ENCODE data around the gene GALM.

The GALM gene

DNA sequence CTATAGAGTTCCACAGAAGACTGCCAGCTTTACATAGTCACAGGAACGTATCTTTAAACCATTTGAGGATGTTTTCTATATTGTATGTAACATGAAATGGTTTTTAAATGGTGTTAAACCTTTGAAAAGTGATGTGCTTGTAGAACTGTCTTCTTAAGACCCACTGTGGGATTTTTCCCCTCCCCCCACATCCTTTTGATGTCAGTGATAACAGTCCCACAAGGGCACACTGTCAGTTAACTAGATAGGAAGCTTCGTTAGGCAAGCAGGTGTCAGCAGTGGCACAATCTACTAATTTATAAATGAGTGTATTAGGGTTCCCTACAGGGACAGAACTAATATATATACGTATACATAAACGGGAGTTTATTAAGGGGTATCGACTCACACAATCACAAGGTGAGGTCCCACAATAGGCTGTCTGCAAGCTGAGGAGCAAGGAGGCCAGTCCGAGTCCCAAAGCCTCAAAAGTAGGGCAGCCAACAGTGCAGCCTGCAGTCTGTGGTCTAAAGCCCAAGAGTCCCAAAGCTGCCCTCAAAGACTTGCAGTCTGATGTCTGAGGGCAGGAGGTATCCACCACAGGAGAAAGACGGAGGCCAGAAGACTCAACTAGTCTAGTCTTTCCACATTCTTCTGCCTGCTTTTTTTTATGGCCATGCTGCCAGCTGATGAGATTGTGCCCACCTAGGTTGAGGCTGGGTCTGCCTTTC lies 39.4 kb upstream of the GALM start:
- Histone ChIP-seq H3K27me3 (ENCODE audit: low read depth, low read length) (peaks cover 47% of the 10 kb centered on the region), H3K9me3 (ENCODE audit: insufficient read depth, low read length) (no peaks in the 10 kb centered on the region), H3K4me2 (ENCODE audit: low read length) (no peak overlapping the region), H3K4me1 (ENCODE audit: low read length) (peaks cover 16% of the 10 kb centered on the region), H4K20me1 (ENCODE audit: insufficient read depth, low read length) (no peaks in the 10 kb centered on the region), H3K79me2 (ENCODE audit: low read length) (no peaks in the 10 kb centered on the region), H3K27ac (ENCODE audit: low read length) (no peak overlapping the region), H3K36me3 (replicated peaks; ENCODE audit: low read depth, low read length) (no peaks in the 10 kb centered on the region), H2AFZ (ENCODE audit: low read depth, low read length) (no peak overlapping the region), H3K4me3 (ENCODE audit: low read length) (no peak overlapping the region), H3K9ac (ENCODE audit: low read length) (no peak overlapping the region)
- no peak for TF ChIP-seq EZH2phosphoT487 (IDR thresholded peaks at IDR 0.05; ENCODE audit: low read depth)
- TF ChIP-seq, protein P1, sequence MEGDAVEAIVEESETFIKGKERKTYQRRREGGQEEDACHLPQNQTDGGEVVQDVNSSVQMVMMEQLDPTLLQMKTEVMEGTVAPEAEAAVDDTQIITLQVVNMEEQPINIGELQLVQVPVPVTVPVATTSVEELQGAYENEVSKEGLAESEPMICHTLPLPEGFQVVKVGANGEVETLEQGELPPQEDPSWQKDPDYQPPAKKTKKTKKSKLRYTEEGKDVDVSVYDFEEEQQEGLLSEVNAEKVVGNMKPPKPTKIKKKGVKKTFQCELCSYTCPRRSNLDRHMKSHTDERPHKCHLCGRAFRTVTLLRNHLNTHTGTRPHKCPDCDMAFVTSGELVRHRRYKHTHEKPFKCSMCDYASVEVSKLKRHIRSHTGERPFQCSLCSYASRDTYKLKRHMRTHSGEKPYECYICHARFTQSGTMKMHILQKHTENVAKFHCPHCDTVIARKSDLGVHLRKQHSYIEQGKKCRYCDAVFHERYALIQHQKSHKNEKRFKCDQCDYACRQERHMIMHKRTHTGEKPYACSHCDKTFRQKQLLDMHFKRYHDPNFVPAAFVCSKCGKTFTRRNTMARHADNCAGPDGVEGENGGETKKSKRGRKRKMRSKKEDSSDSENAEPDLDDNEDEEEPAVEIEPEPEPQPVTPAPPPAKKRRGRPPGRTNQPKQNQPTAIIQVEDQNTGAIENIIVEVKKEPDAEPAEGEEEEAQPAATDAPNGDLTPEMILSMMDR (IDR thresholded peaks at IDR 0.05; ENCODE audit: low read depth, low read length), result no peak

DNA sequence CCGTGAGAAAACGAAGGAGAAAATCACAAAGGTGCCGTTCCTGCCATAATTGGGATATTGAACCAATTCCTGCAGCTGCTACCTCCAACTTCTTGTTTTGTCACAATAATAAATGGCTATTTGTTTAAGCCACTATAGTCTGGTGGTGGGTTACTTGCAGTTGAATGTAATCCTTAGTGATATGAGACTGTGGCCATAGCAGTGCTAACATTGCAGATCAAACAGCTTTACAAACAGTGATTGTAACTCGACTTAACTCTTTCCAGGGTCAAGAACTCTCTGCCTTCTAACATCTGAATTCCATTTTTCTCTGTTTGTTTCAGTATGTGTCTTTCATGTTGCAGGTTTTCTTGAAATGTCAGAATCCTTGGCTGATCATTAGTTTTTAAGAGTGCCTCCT lies 38.5 kb upstream of the GALM start:
- H4K20me1 ChIP-seq (ENCODE audit: insufficient read depth, low read length), result no peaks in the 10 kb centered on the region
- H3K4me2 ChIP-seq (ENCODE audit: low read length), result no peak overlapping the region
- H3K4me1 ChIP-seq (ENCODE audit: low read length), result peaks cover 17% of the 10 kb centered on the region
- no peak overlapping the region for H3K27ac ChIP-seq (ENCODE audit: low read length)
- no peak overlapping the region for H3K9ac ChIP-seq (ENCODE audit: low read length)
- TF ChIP-seq, protein P1 (IDR thresholded peaks at IDR 0.05; ENCODE audit: low read depth, low read length), result no peak
- TF ChIP-seq EZH2phosphoT487 (IDR thresholded peaks at IDR 0.05; ENCODE audit: low read depth), result no peak
- no peaks in the 10 kb centered on the region for H3K9me3 ChIP-seq (ENCODE audit: insufficient read depth, low read length)
- no peak overlapping the region for H2AFZ ChIP-seq (ENCODE audit: low read depth, low read length)
- no peaks in the 10 kb centered on the region for H3K79me2 ChIP-seq (ENCODE audit: low read length)
- H3K4me3 ChIP-seq (ENCODE audit: low read length), result no peak overlapping the region
- H3K27me3 ChIP-seq (ENCODE audit: low read depth, low read length), result peaks cover 47% of the 10 kb centered on the region
- H3K36me3 ChIP-seq (replicated peaks; ENCODE audit: low read depth, low read length), result no peaks in the 10 kb centered on the region

DNA sequence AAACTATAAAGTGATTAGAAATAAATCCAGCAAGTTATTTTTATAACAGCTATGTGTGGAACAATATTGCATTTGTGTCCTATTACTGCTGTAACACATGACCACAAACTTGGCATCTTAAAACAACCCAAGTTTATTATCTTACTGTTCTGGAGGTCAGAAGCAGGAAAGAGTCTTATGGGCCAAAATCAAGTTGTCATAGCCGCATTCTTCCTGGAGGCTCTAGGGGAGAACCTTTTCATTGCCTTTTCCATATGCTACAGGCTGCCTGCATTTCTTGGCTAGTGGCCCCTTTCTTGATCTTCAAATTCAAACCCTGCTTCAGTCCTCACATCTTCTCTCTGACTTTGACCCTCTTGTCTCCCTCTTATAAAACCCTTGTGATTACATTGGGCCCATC lies 36.2 kb upstream of the GALM start:
- Histone ChIP-seq H3K4me3 (ENCODE audit: low read length) (no peak overlapping the region), H3K4me2 (ENCODE audit: low read length) (no peak overlapping the region), H3K27ac (ENCODE audit: low read length) (no peak overlapping the region), H2AFZ (ENCODE audit: low read depth, low read length) (no peak overlapping the region), H3K27me3 (ENCODE audit: low read depth, low read length) (peaks cover 51% of the 10 kb centered on the region), H3K9me3 (ENCODE audit: insufficient read depth, low read length) (no peaks in the 10 kb centered on the region), H3K9ac (ENCODE audit: low read length) (no peak overlapping the region), H3K79me2 (ENCODE audit: low read length) (no peaks in the 10 kb centered on the region), H3K4me1 (ENCODE audit: low read length) (peaks cover 20% of the 10 kb centered on the region), H3K36me3 (replicated peaks; ENCODE audit: low read depth, low read length) (no peaks in the 10 kb centered on the region), H4K20me1 (ENCODE audit: insufficient read depth, low read length) (no peaks in the 10 kb centered on the region)
- no peak for TF ChIP-seq EZH2phosphoT487 (IDR thresholded peaks at IDR 0.05; ENCODE audit: low read depth)
- TF ChIP-seq, protein P1 (IDR thresholded peaks at IDR 0.05; ENCODE audit: low read depth, low read length), result no peak

DNA sequence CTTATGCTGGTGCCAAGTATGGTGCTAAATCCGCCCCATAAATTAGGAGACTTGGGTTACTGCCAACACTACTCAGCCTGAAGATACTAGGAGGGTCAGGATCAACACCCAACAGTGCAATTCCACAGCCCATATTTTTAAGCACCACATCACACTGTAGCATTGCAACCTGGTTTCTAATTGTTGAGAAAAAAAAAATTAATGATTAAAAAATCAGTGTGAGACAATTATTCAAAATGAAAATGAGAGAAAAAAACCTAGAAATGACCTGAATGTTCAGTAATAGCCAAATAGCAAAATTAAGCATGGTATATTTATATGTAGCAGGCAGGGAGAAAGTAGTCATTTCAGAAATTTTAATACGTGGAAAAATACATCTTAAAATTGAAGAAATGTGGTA lies 33.9 kb upstream of the GALM start:
- no peak for TF ChIP-seq EZH2phosphoT487 (IDR thresholded peaks at IDR 0.05; ENCODE audit: low read depth)
- TF ChIP-seq, protein P1 (IDR thresholded peaks at IDR 0.05; ENCODE audit: low read depth, low read length), result no peak
- H3K36me3 ChIP-seq (replicated peaks; ENCODE audit: low read depth, low read length), result no peaks in the 10 kb centered on the region

More for the DNA sequence above, 33.9 kb upstream of the GALM start:
- Histone ChIP-seq H3K9me3 (ENCODE audit: insufficient read depth, low read length) (no peaks in the 10 kb centered on the region), H3K27ac (ENCODE audit: low read length) (no peak overlapping the region), H4K20me1 (ENCODE audit: insufficient read depth, low read length) (no peaks in the 10 kb centered on the region), H3K4me1 (ENCODE audit: low read length) (peaks cover 22% of the 10 kb centered on the region), H3K9ac (ENCODE audit: low read length) (no peak overlapping the region), H3K27me3 (ENCODE audit: low read depth, low read length) (peaks cover 46% of the 10 kb centered on the region), H3K4me2 (ENCODE audit: low read length) (no peak overlapping the region), H3K4me3 (ENCODE audit: low read length) (no peak overlapping the region), H2AFZ (ENCODE audit: low read depth, low read length) (no peak overlapping the region), H3K79me2 (ENCODE audit: low read length) (no peaks in the 10 kb centered on the region)

Data from OCI-LY3 (cell line).